Endometrium (tissue), 2 donors: ENCODE measurements around the gene HSPH1.

Experiments used
- FAIRE-seq: peaks from 2 replicates; lab custom pipeline; 2012; peaks lifted over from hg19 to GRCh38; lab: Jason Lieb, UNC
- donor health status: control.
- donor health status: control.

The HSPH1 gene

GRCh38 chr13:31161557-31162150 is at the start of gene HSPH1:
Gene HSPH1 (minus strand): TSS chr13:31161904. CDS start chr13:31161582, 322 bp downstream.
- no peak for FAIRE-seq

- no peak for FAIRE-seq
These were observed 48.1 kb upstream of the HSPH1 start for GRCh38 chr13:31209841-31210210.

- no peak for FAIRE-seq
These were observed 47.6 kb upstream of the HSPH1 start for GRCh38 chr13:31209172-31209840.

DNA sequence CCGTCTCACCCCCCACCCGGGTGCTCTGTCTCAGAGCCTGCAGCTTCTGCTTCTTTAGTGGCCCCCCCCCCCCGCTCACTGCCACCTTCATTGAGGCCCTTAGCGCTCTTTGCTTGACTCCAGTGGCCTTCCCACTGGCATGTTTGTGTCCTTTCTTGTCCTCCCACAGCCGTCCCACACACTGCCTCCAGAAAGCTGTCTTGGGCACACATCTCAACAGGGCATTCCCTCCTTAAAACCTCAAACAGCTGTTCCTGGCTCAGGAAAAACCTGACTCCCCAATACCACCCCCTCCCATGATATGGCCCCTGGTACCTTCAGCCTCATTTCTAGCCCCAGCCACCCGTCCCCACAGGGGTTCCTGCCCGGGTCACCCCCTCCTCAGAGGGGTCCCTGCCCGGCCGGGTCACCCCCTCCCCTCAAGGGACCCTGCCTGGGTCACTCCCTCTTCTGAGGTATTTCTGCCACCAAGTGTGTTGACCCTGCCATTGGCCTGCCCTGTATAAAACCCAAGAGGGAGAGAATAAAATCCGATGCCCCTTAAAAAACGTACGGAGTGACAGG is 46.9 kb upstream of the HSPH1 start:
- no peak for FAIRE-seq

- no peak for FAIRE-seq
These were observed 46.2 kb upstream of the HSPH1 start for GRCh38 chr13:31207661-31208552.

GRCh38 chr13:31204592-31204991 is 42.9 kb upstream of the HSPH1 start:
- FAIRE-seq = no peak

DNA sequence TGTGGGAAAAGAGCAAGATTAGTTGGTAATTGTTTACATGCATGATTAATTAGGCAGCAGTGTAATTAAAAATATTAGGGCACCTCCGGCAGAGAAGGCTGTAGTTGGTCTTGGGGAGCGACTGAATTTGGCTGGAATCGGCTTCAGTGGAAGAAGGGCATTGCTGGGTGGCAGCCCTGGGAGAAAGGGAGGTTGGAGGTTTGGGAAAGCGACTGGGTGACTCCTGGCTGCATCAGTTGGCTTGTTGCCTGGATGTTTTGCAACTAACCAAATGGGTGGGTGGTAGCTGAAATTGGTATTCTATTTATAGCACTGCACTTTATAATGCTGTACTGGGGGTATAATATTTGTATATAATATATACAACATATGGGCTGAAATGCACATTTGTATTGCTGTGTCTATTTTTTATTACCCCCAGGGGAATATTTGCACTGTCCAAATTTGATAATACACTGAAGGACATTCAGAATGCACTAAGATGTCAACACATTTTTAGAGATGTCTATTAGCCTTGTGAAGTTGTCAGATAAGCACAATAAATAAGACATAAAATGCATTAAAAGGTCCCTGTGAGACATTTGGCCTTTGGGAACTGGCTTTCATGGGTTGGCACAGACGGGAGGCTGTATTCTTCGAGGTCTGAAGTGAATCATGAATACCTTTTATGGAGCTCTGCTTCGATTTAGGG is 39.8 kb upstream of the HSPH1 start:
- FAIRE-seq = no peak

DNA sequence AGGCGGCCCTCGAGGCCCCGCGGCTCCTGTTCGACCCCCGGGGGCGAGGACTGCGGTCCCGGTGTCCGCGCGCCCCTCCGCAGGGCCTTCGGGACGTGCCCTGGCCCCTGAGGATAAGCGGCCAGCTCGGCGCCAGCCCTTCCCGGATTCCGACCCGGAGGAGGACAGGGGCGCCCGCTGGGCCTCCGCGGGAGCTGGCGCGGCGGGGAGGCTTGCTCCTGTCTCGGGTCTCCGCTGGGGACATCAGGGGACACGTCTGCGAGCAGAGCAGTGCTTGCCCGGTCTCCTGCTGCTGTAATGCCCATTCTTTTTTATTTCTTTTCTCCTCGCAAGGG is 38.9 kb upstream of the HSPH1 start:
- FAIRE-seq = no peak

GRCh38 chr13:31199849-31200636 is 38.3 kb upstream of the HSPH1 start, which contains the start of gene B3GLCT:
Gene B3GLCT (plus strand): TSS chr13:31199975. CDS start chr13:31200085, 110 bp downstream.
- no peak for FAIRE-seq

DNA sequence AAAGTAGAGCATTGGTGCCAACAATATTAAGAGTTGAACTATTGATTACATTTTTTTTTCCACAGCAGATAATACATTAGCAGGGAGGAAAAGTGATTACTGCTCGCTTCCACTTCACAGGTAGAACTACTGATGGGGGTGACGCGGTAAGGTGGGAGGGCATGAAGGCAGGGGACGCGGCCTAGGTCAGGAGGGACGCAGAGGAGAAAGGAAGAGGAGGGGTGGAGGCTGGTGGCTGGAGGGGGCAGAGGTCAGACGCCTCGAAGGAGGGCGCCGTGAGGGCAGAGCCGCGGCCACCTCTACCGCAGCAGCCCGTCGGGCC is 37.8 kb upstream of the HSPH1 start:
- no peak for FAIRE-seq

- no peak for FAIRE-seq
These were observed 36.8 kb upstream of the HSPH1 start for GRCh38 chr13:31198519-31198918.

GRCh38 chr13:31196992-31197391 is 35.3 kb upstream of the HSPH1 start:
- FAIRE-seq = no peak

- FAIRE-seq = no peak
These were observed 33.9 kb upstream of the HSPH1 start for GRCh38 chr13:31195616-31196015.

GRCh38 chr13:31192306-31192705 is 30.6 kb upstream of the HSPH1 start:
- no peak for FAIRE-seq

GRCh38 chr13:31191748-31192147 is 30.0 kb upstream of the HSPH1 start:
- no peak for FAIRE-seq

DNA sequence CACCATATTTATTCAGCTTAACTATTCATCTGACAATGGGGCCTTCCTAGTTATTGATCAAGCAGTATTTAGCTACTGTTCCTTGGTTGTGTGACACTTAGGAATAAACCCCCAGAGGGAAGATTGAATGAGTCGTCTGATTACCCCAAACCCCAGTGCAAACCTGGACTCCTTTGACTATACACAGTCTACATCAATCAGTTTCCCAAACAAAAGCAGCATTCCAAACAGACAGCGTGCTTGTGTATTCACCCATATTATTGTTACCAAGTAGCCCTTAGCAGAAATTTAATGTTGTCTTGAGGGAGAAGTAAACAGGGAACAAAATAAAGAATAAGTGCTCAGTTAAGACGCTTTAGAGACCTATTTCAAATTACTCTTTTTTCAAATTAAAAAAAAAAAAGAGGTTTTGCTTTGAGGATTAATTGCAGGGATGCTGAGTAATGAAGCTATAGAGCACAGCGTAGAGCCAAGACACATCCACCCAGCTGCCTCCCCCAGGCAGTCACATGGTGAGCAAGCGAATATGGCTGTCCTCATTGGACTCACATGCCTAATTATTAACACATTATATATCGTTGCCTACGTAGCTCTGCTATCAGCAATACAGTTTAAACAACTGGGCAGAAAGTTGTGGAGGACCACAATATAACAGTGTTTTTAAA is 23.4 kb upstream of the HSPH1 start:
- no peak for FAIRE-seq

DNA sequence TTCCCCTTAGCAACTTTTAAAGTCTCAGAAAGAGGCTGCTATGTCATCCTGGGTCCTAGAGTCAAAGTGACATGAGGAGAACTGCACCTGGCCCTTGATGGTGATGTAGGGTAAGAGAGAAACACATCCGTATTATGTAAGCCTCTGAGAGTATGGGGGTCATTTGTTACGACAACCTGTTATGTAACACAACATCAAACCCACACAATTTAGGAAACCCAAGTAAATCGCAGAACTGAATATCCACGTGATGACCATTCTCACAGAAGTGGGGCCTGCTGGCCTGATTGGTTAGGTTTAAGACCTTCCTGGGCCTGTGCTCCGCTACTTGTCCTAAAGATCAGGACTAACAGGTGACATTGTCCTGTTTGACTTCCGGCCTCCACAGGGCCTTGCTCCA is 22.7 kb upstream of the HSPH1 start:
- FAIRE-seq = no peak

- FAIRE-seq = no peak
These were observed 21.3 kb upstream of the HSPH1 start for GRCh38 chr13:31182987-31183386.

DNA sequence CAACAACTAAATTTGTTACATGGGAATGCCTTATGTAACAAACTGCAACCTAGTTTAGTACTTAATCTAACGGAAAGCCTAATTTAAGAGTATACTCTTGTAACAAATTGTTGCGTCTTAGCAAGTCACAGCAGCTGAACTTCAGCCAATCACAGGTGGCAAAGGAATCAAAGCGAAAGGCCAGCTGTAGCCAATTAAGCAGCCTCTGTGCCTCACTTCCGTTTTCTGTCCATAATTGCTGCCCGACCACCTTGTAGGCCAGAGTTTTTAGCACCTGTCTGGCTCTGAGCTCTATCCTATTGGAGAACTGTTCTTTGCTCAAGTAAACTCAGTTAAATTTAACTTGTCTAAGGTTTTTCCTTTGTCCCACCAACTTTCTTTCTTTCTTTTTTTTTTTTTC is 18.1 kb upstream of the HSPH1 start:
- no peak for FAIRE-seq

GRCh38 chr13:31179241-31179640 is 17.5 kb upstream of the HSPH1 start:
- no peak for FAIRE-seq
